ENCODE results near the gene ITGB7. TPM values are rescaled to one million over a fixed set of nuclear protein-coding genes. Genes with fewer than 3 reads are reported as not detected.

Gene ITGB7
- total and polyA plus RNA-seq, 10 of the 15 experiments (the other 5 are each of a cell fraction or from before 2014, with no cell fraction given) = 54.5 to 487 (median 252) TPM

DNA sequence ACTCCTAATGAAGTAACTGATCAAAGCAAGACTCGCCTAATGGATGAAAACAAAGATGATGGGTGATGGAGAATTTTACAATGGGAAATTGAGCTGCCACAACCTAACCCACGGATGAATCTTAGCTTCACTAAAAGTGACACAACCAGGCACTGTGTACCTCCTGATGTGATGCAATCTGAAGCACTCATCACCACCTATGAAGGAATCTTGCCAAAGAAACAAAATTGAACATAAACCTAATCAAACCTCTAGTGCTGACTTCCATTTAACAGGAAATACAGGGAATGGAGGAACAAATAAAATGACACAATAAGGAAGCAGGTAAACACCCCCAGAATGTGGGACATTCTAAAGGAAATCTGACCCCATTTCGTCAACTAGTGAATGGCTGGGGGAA is 38.2 kb upstream of the ITGB7 start:
- no TSS peak for BruUV-seq (replicated peaks)
- intact Hi-C loops (cut with micrococcal nuclease; ENCODE audit: unreplicated experiment) = no loop called here

DNA sequence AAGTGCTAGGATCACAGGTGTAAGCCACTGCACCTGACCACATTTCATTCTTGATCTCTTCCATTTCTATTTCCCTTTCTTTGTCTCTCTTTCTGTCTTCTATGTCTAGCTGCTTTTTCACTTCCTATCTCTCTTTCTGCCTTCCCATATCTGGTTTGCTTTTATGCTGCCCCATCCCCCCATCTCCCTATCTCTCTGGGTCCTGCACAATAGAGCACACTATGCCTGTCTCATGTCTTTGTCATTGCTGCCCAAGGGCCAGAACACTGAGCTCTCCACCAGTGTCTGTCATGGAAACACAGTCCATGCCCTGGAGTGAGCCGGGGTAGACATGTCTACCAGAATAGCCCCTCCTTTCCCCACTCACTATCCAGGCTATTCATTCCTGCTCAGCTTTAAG is 37.3 kb upstream of the ITGB7 start:
- ATAC-seq (0 out of 3 replicates have a peak, but pooled peaks have one; percentile 29), FAIRE-seq (no peak), DNase-seq (ENCODE audit: low read depth, low spot score) (no peak)
- Histone ChIP-seq H3K9me3 (replicated peaks; ENCODE audit: control insufficient read depth, insufficient read depth, low read length) (no peaks in the 10 kb centered on the region), H3K27ac (ENCODE audit: control insufficient read depth, insufficient read depth) (no peak overlapping the region), H4K20me1 (ENCODE audit: control insufficient read depth, insufficient read depth) (no peaks in the 10 kb centered on the region), H3K9ac (ENCODE audit: control insufficient read depth, insufficient read depth, low read length) (no peak overlapping the region), H3K36me3 (ENCODE audit: control insufficient read depth in 2 of 2, insufficient read depth in 2 of 2, low read length in 1 of 2) (no peaks in the 10 kb centered on the region), H3K4me2 (ENCODE audit: control insufficient read depth, insufficient read depth) (no peak overlapping the region), H2AFZ (ENCODE audit: control insufficient read depth, low read depth, low read length) (no peak overlapping the region), H3K4me1 (ENCODE audit: control insufficient read depth, insufficient read depth, low read length) (peaks cover 6% of the 10 kb centered on the region), H3K4me3 (no peak overlapping the region), H3K79me2 (ENCODE audit: control insufficient read depth, insufficient read depth, low read length) (no peaks in the 10 kb centered on the region), H3K27me3 (replicated peaks in 1 of 2; ENCODE audit: control insufficient read depth in 2 of 2, insufficient read depth in 2 of 2, low read length in 1 of 2) (peaks cover 0 to 5% of the 10 kb centered on the region in 2 experiments; a peak in 2 of 4 replicates)
- RAD21 ChIA-PET (ENCODE audit: unreplicated experiment) = interaction anchor here (0.6 to 1.4 kb wide), 7 partner anchors 27 to 378 kb away, joined by 3 to 4 read pairs (median 4); no protein-coding TSS in a partner anchor
- POLR2A ChIA-PET = interaction anchor here (1.1 kb wide), 1 partner anchor 23 kb away, joined by 3 read pairs; no protein-coding TSS in a partner anchor
- WGBS (ENCODE audit: insufficient coverage, insufficient replicate concordance, low lambda C conversion rate, missing lambda C conversion rate) = 90% methylated on average over 1 of the region's 1 CpG
- no peak for TF ChIP-seq HDGF (IDR thresholded peaks at IDR 0.05)
- CTCF ChIA-PET = interaction anchor here (0.6 to 7.2 kb wide), 5 partner anchors 19 to 85 kb away, joined by 3 to 49 read pairs (median 3); partner anchors contain the start of gene PFDN5
- in situ Hi-C loops (cut with MboI) (no loop called here), intact Hi-C loops (cut with micrococcal nuclease; ENCODE audit: unreplicated experiment) (no loop called here)
- SMC1A ChIA-PET (ENCODE audit: uncharacterized antibody, unreplicated experiment) = interaction anchor here (0.8 to 3.3 kb wide), 6 partner anchors 23 to 85 kb away, joined by 3 to 16 read pairs (median 4); partner anchors contain the start of gene ESPL1
- no TSS peak for BruUV-seq (replicated peaks)

More for the DNA sequence above, 38.2 kb upstream of the ITGB7 start:
- in situ Hi-C loops (cut with MboI) = no loop called here
- Histone ChIP-seq H4K20me1 (ENCODE audit: control insufficient read depth, insufficient read depth) (no peaks in the 10 kb centered on the region), H3K4me2 (ENCODE audit: control insufficient read depth, insufficient read depth) (no peak overlapping the region), H3K9ac (ENCODE audit: control insufficient read depth, insufficient read depth, low read length) (no peak overlapping the region), H3K27me3 (replicated peaks in 1 of 2; ENCODE audit: control insufficient read depth in 2 of 2, insufficient read depth in 2 of 2, low read length in 1 of 2) (peaks cover 0 to 3% of the 10 kb centered on the region in 2 experiments; a peak in 1 of 4 replicates), H3K9me3 (replicated peaks; ENCODE audit: control insufficient read depth, insufficient read depth, low read length) (no peaks in the 10 kb centered on the region), H3K4me3 (no peak overlapping the region), H3K36me3 (ENCODE audit: control insufficient read depth in 2 of 2, insufficient read depth in 2 of 2, low read length in 1 of 2) (no peaks in the 10 kb centered on the region), H2AFZ (ENCODE audit: control insufficient read depth, low read depth, low read length) (no peak overlapping the region), H3K27ac (ENCODE audit: control insufficient read depth, insufficient read depth) (no peak overlapping the region), H3K79me2 (ENCODE audit: control insufficient read depth, insufficient read depth, low read length) (no peaks in the 10 kb centered on the region), H3K4me1 (ENCODE audit: control insufficient read depth, insufficient read depth, low read length) (peaks cover 6% of the 10 kb centered on the region)
- ChIA-PET RAD21 (ENCODE audit: unreplicated experiment) (interaction anchor here (1.0 to 1.4 kb wide), 4 partner anchors 28 to 86 kb away, joined by 3 to 4 read pairs (median 4); no protein-coding TSS in a partner anchor), SMC1A (ENCODE audit: uncharacterized antibody, unreplicated experiment) (interaction anchor here (0.8 to 3.3 kb wide), 4 partner anchors 22 to 33 kb away, joined by 3 to 16 read pairs (median 8); partner anchors contain the start of gene ESPL1), POLR2A (interaction anchor here (0.6 to 0.7 kb wide), 3 partner anchors 40 to 138 kb away, joined by 3 to 7 read pairs (median 4); no protein-coding TSS in a partner anchor), CTCF (interaction anchor here (0.6 to 7.2 kb wide), 4 partner anchors 22 to 86 kb away, joined by 3 to 49 read pairs (median 3); partner anchors contain the start of gene PFDN5)
- DNase-seq (ENCODE audit: low read depth, low spot score) = no peak
- 35% methylated on average over 3 of the region's 3 CpGs for WGBS (ENCODE audit: insufficient coverage, insufficient replicate concordance, low lambda C conversion rate, missing lambda C conversion rate)
- TF ChIP-seq SMC3 (IDR thresholded peaks at IDR 0.05; ENCODE audit: borderline replicate concordance, low read length) (no peak), MXI1 (IDR thresholded peaks at IDR 0.05; ENCODE audit: low read depth, low read length) (no peak), HDAC2 (IDR thresholded peaks at IDR 0.05) (no peak), ZNF622 (IDR thresholded peaks at IDR 0.05) (no peak), TARDBP (IDR thresholded peaks at IDR 0.05; ENCODE audit: borderline replicate concordance) (no peak), NFXL1 (IDR thresholded peaks at IDR 0.05; ENCODE audit: borderline replicate concordance) (no peak)
- no peak for FAIRE-seq
- no peak for ATAC-seq

Data from GM12878 (cell line).